DMS114 treated with DMSO at 0.1 percent for 48 hours (cell line): Measurements from ENCODE around the gene EPHA2.

Experiments
- DNase-seq: peaks from one replicate; lab custom pipeline; 2025; ENCODE audit not compliant: unreplicated experiment; lab: John Stamatoyannopoulos, UW

The EPHA2 gene

DNA sequence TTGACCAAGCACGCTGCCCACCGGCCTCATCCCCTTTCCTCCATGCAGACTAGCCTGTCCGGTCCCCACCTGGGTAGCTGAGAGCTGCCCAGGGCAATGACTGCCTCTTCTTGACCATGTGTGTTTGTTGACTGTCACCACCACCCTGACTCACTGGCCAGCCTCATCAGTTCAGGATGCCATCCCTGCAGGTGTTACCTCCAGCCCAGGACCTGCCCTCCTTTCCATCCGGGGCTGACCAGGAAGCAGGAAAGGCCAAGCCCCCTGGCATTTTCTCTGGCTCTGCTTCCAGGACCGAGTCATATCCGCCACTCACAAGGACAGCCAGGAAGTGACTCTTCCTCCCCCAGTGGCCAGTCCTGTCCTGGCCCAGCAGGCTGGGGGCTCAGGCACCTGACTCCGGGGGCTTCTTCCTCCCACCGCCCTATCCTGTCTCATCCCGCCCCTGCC is 17.1 kb downstream of the EPHA2 start:
- DNase-seq: no peak

GRCh38 chr1:16137890-16138467 is 17.9 kb downstream of the EPHA2 start:
- DNase-seq: no peak

- DNase-seq: no peak
Observed at GRCh38 chr1:16135501-16135900, 20.4 kb downstream of the EPHA2 start.

DNA sequence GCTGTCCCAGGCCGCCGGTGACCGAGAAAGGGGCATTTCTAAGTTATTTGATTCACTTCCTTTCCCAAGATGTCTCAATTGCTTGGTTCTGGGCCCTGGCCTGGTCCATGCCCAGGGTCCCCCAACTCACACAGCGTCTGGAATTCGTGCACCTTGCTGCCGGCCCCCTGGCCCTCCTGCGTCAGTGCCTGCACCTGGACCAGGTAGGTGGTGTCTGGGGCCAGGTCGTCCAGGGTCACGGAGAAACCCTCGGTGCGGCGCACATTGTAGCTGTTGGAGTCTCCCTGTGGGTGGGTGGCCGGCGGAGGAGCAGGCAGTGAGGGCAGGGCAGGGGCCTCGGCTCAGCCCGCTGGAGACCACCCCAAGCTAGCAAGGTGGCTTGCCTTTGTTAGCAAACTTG is 21.0 kb downstream of the EPHA2 start:
- DNase-seq: no peak

DNA sequence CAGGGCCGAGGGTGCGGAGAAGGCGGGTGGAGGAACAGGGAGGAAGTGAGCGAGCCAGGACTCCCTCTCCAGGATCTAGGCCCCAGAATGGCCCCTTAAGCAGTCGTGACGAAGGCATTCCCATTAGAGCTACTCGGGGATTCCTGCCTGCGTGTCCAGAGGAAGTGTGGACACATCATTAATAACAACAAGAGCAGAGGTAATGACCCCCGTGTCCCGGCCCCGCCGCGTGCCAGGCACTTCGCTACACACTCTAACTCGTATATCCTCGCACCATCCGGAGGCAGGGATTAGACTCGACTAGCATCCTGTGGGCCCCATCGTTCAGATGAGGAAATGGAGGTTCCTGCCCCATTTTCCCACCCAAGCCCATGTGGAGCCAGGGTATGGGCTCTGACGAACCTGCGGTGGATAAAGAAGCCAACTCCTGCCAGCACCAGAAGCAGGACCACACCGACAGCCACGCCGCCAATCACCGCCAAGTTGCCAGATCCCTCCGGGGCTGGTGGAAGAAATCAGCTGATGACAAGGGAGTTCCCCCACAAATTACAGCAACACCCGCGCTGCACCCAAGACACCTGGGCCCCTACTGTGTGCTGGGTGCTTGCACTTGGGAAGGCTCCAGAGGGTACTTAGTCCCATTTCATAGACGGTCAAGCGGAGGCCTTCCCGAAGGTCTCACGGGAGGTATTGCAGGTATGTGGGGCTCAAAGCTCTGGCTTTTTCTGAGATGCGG is 21.6 kb downstream of the EPHA2 start:
- DNase-seq: no peak

GRCh38 chr1:16133007-16133961 is 22.6 kb downstream of the EPHA2 start:
- DNase-seq: no peak

DNA sequence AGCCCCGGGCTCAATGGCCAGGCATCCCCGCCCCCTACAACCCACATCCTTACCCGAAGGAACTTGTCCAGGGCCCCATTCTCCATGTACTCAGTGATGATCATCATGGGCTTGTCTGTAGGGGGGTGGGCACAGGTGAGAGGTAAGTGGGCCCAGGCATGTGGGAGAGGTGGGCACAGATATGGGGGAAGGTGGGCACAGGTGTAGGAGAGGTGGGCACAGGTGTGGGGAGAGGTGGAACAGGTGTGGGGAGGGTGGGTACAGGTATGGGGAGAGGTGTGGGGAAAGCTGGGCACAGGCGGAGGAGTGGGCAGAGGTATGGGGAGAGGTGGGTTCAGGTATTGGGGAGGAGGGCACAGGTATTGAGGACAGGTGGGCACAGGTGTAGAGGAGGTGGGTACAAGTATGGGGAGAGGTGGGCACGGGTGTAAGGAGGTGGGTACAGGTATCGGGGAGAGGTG is 23.5 kb downstream of the EPHA2 start:
- DNase-seq: no peak

DNA sequence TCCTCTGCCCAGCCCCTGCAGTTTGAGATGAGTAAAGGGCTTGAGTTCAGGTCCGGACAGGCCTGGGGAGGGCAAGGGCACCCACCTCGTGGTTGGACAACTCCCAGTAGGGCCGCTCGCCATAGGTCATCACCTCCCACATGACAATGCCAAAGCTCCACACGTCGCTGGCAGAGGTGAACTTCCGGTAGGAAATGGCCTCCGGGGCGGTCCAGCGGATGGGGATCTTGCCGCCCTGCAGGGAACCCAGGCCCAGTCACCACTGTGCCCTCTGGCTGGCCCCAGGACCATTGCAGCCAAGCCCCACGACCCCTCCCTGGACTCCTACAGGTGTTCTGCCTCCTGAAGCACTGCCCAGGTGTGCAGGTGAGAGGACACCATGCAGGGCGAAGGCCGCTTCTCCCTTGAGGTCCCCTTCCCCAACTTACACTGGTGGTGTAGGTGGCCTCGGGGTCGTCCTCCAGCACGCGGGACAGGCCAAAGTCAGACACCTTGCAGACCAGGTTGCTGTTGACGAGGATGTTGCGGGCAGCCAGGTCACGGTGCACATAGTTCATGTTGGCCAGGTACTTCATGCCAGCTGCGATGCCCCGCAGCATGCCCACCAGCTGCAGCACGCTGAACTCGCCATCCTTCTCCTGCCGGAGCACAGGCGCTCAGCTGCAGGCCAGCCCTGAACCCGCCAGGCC is 24.1 kb downstream of the EPHA2 start:
- DNase-seq: no peak

GRCh38 chr1:16130827-16131226 is 25.0 kb downstream of the EPHA2 start:
- DNase-seq: no peak

GRCh38 chr1:16129921-16130543 is 25.8 kb downstream of the EPHA2 start:
- DNase-seq: no peak

DNA sequence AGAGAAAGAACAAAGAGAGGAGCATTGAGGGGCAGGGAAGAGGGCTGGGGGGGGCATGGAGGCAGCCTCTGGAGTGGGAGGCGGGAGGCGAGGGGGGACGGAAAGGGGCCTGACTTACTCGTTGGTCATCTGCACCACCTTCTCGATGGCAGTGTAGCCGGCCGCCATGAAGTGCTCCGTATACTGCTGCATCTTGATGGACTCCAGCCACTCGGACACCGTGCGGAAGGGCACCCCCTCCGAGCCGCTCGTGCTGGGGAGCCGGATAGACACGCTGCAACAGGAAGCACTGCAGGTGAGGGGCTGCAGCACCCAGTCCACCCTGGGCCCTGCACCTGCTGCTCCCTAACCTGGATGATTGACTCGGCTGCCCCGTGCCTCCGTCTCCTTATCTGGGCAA is 26.6 kb downstream of the EPHA2 start:
- no peak for DNase-seq

- no peak for DNase-seq
Observed at GRCh38 chr1:16128338-16128741, 27.5 kb downstream of the EPHA2 start.

GRCh38 chr1:16127676-16128337 is 28.1 kb downstream of the EPHA2 start:
- no peak for DNase-seq

DNA sequence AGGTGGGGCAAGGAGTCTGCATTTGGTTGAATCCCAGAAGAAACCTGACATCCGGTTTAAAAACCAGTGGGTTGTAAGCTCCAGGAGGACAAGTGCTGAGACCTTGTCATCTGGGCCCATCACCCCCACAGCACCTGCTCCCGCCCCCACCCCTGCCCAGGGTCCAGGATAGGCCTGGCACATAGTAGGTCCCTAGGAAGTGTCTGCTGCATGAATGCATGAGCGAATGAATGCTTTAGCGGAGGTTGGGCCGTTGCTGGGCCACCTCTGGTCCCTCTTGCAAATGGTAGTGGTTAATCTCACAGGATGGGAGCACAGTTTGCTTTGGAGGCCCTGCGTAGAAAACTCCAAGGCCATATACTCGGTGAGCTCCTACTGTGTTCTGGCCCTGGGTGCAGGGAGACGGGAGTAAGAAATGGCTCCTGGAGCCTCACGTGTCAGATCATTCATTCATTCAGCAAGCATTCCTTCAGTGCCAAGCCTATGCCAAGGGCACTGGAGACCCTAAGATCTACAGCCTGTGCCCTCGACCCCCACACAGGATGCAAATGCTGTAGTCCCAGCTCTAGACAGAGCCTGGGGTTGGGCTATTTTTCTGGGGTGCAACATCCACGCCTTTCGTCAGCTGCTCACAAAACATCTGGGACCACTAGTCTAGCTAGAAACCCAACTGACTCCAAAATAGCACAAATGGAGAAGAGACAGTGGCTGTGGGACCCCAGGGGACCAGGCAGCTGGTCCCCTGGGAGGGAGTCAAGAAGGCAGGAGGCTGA is 28.9 kb downstream of the EPHA2 start:
- no peak for DNase-seq

GRCh38 chr1:16126160-16126559 is 29.7 kb downstream of the EPHA2 start:
- DNase-seq: no peak

- DNase-seq: no peak
Observed at GRCh38 chr1:16125483-16125882, 30.4 kb downstream of the EPHA2 start.

DNA sequence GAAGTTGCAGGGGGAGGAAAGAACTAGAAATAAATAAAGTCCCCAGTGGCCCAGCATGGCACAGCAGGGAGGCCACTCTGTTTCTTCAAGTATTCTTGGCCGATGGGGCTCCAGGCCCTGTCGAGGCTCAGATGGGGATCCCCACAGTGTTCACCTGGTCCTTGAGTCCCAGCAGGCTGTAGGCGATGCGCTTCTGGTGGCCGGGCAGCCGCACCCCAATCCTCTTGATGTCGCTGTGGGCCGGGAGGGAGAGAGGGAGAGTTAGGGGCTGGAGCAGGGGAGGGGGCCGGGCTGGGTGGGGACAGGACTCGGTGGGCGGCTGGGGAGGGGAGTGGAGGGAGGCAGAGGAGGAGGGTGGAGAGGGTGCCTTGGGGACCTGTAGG is 30.8 kb downstream of the EPHA2 start:
- DNase-seq: no peak

DNA sequence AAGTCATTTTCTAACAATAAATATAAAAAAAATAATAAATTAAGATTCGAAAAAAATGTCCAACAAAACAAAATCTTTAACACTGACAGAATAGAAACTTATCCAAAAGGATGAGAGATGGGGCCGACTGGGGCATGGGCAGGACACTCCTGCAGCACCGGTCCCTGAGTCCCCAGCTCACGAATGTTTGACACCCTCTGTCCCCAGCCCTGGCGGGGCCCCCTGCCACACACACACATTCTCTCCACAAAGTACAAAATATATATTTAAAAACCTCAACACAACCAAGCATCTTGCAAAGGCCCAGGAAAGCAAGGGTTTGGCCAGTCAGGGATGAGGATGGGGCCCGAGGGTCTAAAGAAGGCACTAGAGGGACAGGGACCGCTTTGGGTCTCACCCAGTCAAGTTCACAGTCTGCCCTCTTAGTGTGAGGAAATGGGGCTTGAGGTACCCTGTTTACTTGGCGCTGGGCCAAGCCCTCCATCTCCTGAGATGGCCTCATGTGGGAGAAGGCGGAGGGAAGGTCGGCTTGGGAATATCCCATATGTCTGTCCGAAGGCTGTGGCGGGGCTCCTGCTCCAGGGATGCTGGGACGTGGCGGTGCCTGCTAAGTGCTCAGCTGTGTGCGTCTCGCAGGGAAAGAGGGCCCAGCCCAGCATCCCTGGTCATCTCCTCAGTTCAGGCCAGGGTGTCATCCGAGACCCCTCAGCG is 31.3 kb downstream of the EPHA2 start:
- DNase-seq: no peak

DNA sequence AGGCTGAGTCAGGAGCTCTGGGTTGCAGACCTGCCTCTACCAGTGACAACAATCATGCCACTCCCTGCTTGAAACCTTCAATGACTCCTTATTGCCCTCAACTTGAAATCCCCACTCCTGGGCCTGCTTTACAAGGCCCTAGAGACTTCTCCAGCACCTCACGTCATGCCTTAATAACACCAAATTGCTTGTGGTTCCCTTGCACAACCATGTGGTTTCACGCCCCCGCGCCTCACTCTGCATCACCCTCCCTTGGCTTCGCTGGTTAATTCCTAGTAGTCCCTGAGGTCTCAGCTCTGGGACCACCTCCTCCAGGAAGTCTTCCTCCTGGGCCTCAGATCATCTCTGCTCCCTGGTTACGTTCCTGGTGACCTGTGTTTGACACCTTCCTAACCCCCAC is 33.0 kb downstream of the EPHA2 start:
- no peak for DNase-seq
